K562 (cell line): ENCODE data around the gene BMP8B. TPM values are rescaled to one million over a fixed set of nuclear protein-coding genes. Genes with fewer than 3 reads are reported as not detected.

Source experiments
- BHLHE40 ChIP-seq: IDR thresholded peaks from 2 replicates; pipeline ENCODE4 v1.6.1; 2011; ENCODE audit warnings: low read length, improper control_type of control experiment
- CBX1 ChIP-seq: sonication (generic); IDR thresholded peaks from 2 replicates; pipeline ENCODE4 v1.6.1; 2016; ENCODE audit warnings: antibody characterized with exemption, low read depth, mild to moderate bottlenecking
- DIDO1 ChIP-seq: fragments of 450-650 bp; IDR thresholded peaks from 2 replicates; pipeline ENCODE4 v1.6.1; 2016; ENCODE audit warnings: low read depth, missing biosample characterization, missing genetic modification characterization
- FOXK2 ChIP-seq, 2 experiments: fragments of 450-650 bp; IDR thresholded peaks in 1 of 2; conservative IDR thresholded peaks in 1 of 2; 2 replicates each; pipeline ENCODE4 v1.6.1; 2016; ENCODE audit warnings: low read depth in 2 of 2, mild to moderate bottlenecking in 1 of 2
- GATAD2B ChIP-seq: fragments of 450-650 bp; IDR thresholded peaks from 2 replicates; pipeline ENCODE4 v1.6.1; 2017; ENCODE audit warnings: mild to moderate bottlenecking, borderline replicate concordance
- GTF2F1 ChIP-seq: IDR thresholded peaks from 2 replicates; pipeline ENCODE4 v1.6.1; 2011; ENCODE audit warnings: low read depth, low read length, improper control_type of control experiment
- HSF4 ChIP-seq: fragments of 250-450 bp; sonication (Bioruptor Pico); IDR thresholded peaks from 2 replicates; pipeline ENCODE4 v2.1.2; 2022; ENCODE audit warnings: mild to moderate bottlenecking, moderate library complexity, borderline replicate concordance
- MBD2 ChIP-seq: sonication (generic); IDR thresholded peaks from 2 replicates; pipeline ENCODE4 v1.6.1; 2016; ENCODE audit warnings: low read depth, borderline replicate concordance
- NCOA4 ChIP-seq: fragments of 450-650 bp; IDR thresholded peaks from 2 replicates; pipeline ENCODE4 v1.6.1; 2018; ENCODE audit warnings: mild to moderate bottlenecking; ENCODE audit not compliant: partially characterized antibody
- NFE2 ChIP-seq: IDR thresholded peaks from 2 replicates; pipeline ENCODE4 v1.6.1; 2014; ENCODE audit warnings: antibody characterized with exemption, low read depth
- NKRF ChIP-seq: fragments of 450-650 bp; IDR thresholded peaks from 2 replicates; pipeline ENCODE4 v1.6.1; 2016; ENCODE audit warnings: borderline replicate concordance
- PHF21A ChIP-seq: fragments of 450-650 bp; IDR thresholded peaks from 2 replicates; pipeline ENCODE4 v1.6.1; 2017; ENCODE audit warnings: low read depth, borderline replicate concordance
- POLR2AphosphoS2 ChIP-seq: IDR thresholded peaks from 2 replicates; pipeline ENCODE4 v1.6.1; 2012; ENCODE audit warnings: low read length, improper control_type of control experiment
- RFX5 ChIP-seq: IDR thresholded peaks from 2 replicates; pipeline ENCODE4 v1.6.1; 2011; ENCODE audit warnings: low read depth, mild to moderate bottlenecking, improper control_type of control experiment, low read length
- SLC30A9 ChIP-seq: fragments of 250-450 bp; sonication (Bioruptor Pico); IDR thresholded peaks from 2 replicates; pipeline ENCODE4 v1.8.0; 2022; ENCODE audit warnings: mild to moderate bottlenecking, moderate library complexity
- SMARCB1 ChIP-seq: IDR thresholded peaks from 2 replicates; pipeline ENCODE4 v1.6.1; 2011; ENCODE audit warnings: improper control_type of control experiment, low read depth; ENCODE audit not compliant: insufficient read length
- STAG1 ChIP-seq: sonication (generic); formaldehyde crosslinking; IDR thresholded peaks from 2 replicates; pipeline ENCODE4 v1.5.0; 2020; ENCODE audit warnings: missing genetic modification reagents, borderline replicate concordance
- TCFL5 ChIP-seq: fragments of 250-450 bp; sonication (Bioruptor Pico); conservative IDR thresholded peaks from 2 replicates; pipeline ENCODE4 v1.6.1; 2021; ENCODE audit warnings: mild to moderate bottlenecking, moderate library complexity, matching md5 sums
- U2AF1 ChIP-seq: fragments of 200-400 bp; formaldehyde crosslinking; optimal IDR thresholded peaks from 2 replicates; pipeline ENCODE3; 2017; ENCODE audit warnings: mild to moderate bottlenecking, low read depth, low read length, moderate library complexity
- VEZF1 ChIP-seq: fragments of 200-800 bp; sonication (Bioruptor generic); IDR thresholded peaks from 2 replicates; pipeline ENCODE4 v1.6.1; 2017; ENCODE audit warnings: missing genetic modification characterization, missing compliant biosample characterization
- XRCC5 ChIP-seq: fragments of 200-400 bp; formaldehyde crosslinking; IDR thresholded peaks from 2 replicates; pipeline ENCODE4 v1.6.1; 2017; ENCODE audit warnings: low read depth, mild to moderate bottlenecking, low read length
- ZBTB8A ChIP-seq: fragments of 450-650 bp; IDR thresholded peaks from 2 replicates; pipeline ENCODE4 v1.6.1; 2018; ENCODE audit warnings: mild to moderate bottlenecking, moderate library complexity; ENCODE audit not compliant: partially characterized antibody
- ZNF232 ChIP-seq: sonication (generic); formaldehyde crosslinking; IDR thresholded peaks from 2 replicates; pipeline ENCODE4 v1.8.0; 2022; ENCODE audit warnings: mild to moderate bottlenecking, missing genetic modification reagents
- ZNF280B ChIP-seq: fragments of 250-450 bp; sonication (Bioruptor Pico); IDR thresholded peaks from 2 replicates; pipeline ENCODE4 v1.5.1; 2021; ENCODE audit warnings: mild to moderate bottlenecking
- ZNF507 ChIP-seq: conservative IDR thresholded peaks from 2 replicates; pipeline ENCODE4 v1.6.1; 2017; ENCODE audit warnings: missing genetic modification characterization, missing compliant biosample characterization
- ZNF644 ChIP-seq: fragments of 200-800 bp; sonication (Bioruptor generic); IDR thresholded peaks from 2 replicates; pipeline ENCODE4 v1.6.1; 2016; ENCODE audit warnings: low read depth, missing genetic modification characterization, missing compliant biosample characterization
- polyA plus RNA-seq, 8 experiments: library from polyadenylated mRNA; depleted of rRNA in 4 of 8; stranded (reverse) in 5 of 8; unstranded in 3 of 8; fragments of >200 nt; fragmentation: Nextera tagmentation in 2 of 8; fragmentation: Illumina TruSeq in 1 of 8; extraction: Ambion mirVana in 2 of 8; extraction: Trizol in 1 of 8; gene quantifications; 2 replicates each; pipeline versions ENCODE4 v1.2.1 to v1.2.3, GENCODE V29; 2011 to 2014; ENCODE audit warnings: inconsistent platforms in 1 of 8, missing spikeins in 1 of 8
- total RNA-seq, 7 experiments: library from RNA; depleted of rRNA in 6 of 7; stranded (reverse); fragments of >200 nt in 6 of 7; fragmentation: Illumina TruSeq in 2 of 7; extraction: Trizol in 2 of 7; gene quantifications; 2 replicates each; pipeline versions ENCODE4 v1.2.1 to v1.2.3, GENCODE V29; 2011 to 2021; ENCODE audit warnings: low replicate concordance in 1 of 7

Gene BMP8B
- total and polyA plus RNA-seq, 9 of the 15 experiments (the other 6 are each of a cell fraction or from before 2014, with no cell fraction given), result 0.03 to 0.33 (median 0.14) TPM

- TF ChIP-seq NKRF, result no peak
- TF ChIP-seq SMARCB1, result no peak
- peak; percentile 88 for TF ChIP-seq VEZF1 (CRISPR knock-in tag)
- TF ChIP-seq POLR2AphosphoS2, result no peak
- no peak for TF ChIP-seq NFE2
- TF ChIP-seq ZNF232 (CRISPR knock-in tag), result peak; percentile 60; the same call in 1 of the 2 replicates
- TF ChIP-seq SLC30A9 (CRISPR knock-in tag), result no peak
- no peak for TF ChIP-seq GTF2F1
- TF ChIP-seq ZBTB8A, result no peak
- peak; percentile 82 for TF ChIP-seq BHLHE40
- TF ChIP-seq STAG1, result peak; percentile 11; the same call in 1 of the 2 replicates
- TF ChIP-seq FOXK2 (conservative IDR thresholded peaks at IDR 0.05 in 1 of 2, IDR thresholded peaks at IDR 0.05 in 1 of 2; ENCODE audit: low read depth in 2 of 2), result no peak
- no peak for TF ChIP-seq TCFL5 (CRISPR knock-in tag)
- TF ChIP-seq XRCC5, result no peak
- no peak for TF ChIP-seq DIDO1 (tag)
- TF ChIP-seq CBX1, result no peak
- TF ChIP-seq RFX5, result no peak
- TF ChIP-seq ZNF280B (CRISPR knock-in tag), result no peak
- no peak; the same call in 1 of the 2 replicates for TF ChIP-seq MBD2
- TF ChIP-seq ZNF507, result no peak
- no peak for TF ChIP-seq HSF4 (CRISPR knock-in tag)
- peak; percentile 92 for TF ChIP-seq GATAD2B
- no peak for TF ChIP-seq ZNF644 (tag)
- no peak for TF ChIP-seq NCOA4
- no peak for TF ChIP-seq PHF21A
- TF ChIP-seq U2AF1, result no peak
Measured at GRCh38 chr1:39788758-39789570, at the start of gene BMP8B (continued).
